ENCODE data around the gene SLC25A25.

Gene SLC25A25

GRCh38 chr9:128142061-128142460 lies 74.0 kb downstream of the SLC25A25 start:
- DNase-seq = no peak
- H3K27me3 ChIP-seq (ENCODE audit: insufficient read depth, low read length, poor library complexity) = no peaks in the 10 kb centered on the region
- H2BK15ac ChIP-seq (replicated peaks; ENCODE audit: low read depth) = no peak overlapping the region
- no peak overlapping the region for H3K23ac ChIP-seq (ENCODE audit: low read length)
- no peak overlapping the region for H3K9ac ChIP-seq (ENCODE audit: low read length)
- H3K18ac ChIP-seq (ENCODE audit: low read length) = no peak overlapping the region
- no peak overlapping the region for H3K4me2 ChIP-seq (ENCODE audit: low read length)
- no peak overlapping the region for H4K8ac ChIP-seq (ENCODE audit: low read depth, low read length)
- no peak overlapping the region for H3K4ac ChIP-seq (ENCODE audit: low read depth, low read length)
- no CpG with 5 or more reads among the region's 4 CpGs for WGBS (ENCODE audit: extremely low coverage, insufficient coverage, low lambda C conversion rate)
- no peaks in the 10 kb centered on the region for H3K79me1 ChIP-seq (ENCODE audit: low read length)
- no peak overlapping the region for H2AK5ac ChIP-seq (ENCODE audit: low read length)
- H4K5ac ChIP-seq (ENCODE audit: low read length) = no peak overlapping the region
- H3K27ac ChIP-seq (ENCODE audit: low read depth, low read length) = no peak overlapping the region
- no peak overlapping the region for H3K56ac ChIP-seq (ENCODE audit: low read length)
- no peaks in the 10 kb centered on the region for H3K36me3 ChIP-seq (ENCODE audit: control insufficient read depth, insufficient read depth, low read length)
- H3K79me2 ChIP-seq (ENCODE audit: control insufficient read depth, insufficient read depth, low read length) = no peaks in the 10 kb centered on the region
- H2BK120ac ChIP-seq (ENCODE audit: low read depth, low read length) = no peak overlapping the region
- no peaks in the 10 kb centered on the region for H3K4me1 ChIP-seq (ENCODE audit: control insufficient read depth, low read depth, low read length)
- H3K4me3 ChIP-seq (ENCODE audit: low read length) = no peak overlapping the region
- no peak overlapping the region for H2BK5ac ChIP-seq (ENCODE audit: low read length)

- H3K36me3 ChIP-seq (ENCODE audit: control insufficient read depth, insufficient read depth, low read length) = no peaks in the 10 kb centered on the region
- no peak overlapping the region for H4K8ac ChIP-seq (ENCODE audit: low read depth, low read length)
- DNase-seq = no peak
- no peak overlapping the region for H3K18ac ChIP-seq (ENCODE audit: low read length)
- no peak overlapping the region for H2BK5ac ChIP-seq (ENCODE audit: low read length)
- no peak overlapping the region for H3K4me3 ChIP-seq (ENCODE audit: low read length)
- H3K4me2 ChIP-seq (ENCODE audit: low read length) = no peak overlapping the region
- H3K4me1 ChIP-seq (ENCODE audit: control insufficient read depth, low read depth, low read length) = no peaks in the 10 kb centered on the region
- H3K79me1 ChIP-seq (ENCODE audit: low read length) = no peaks in the 10 kb centered on the region
- no peak overlapping the region for H3K23ac ChIP-seq (ENCODE audit: low read length)
- no peak overlapping the region for H3K4ac ChIP-seq (ENCODE audit: low read depth, low read length)
- no peak overlapping the region for H2BK120ac ChIP-seq (ENCODE audit: low read depth, low read length)
- no peak overlapping the region for H2BK15ac ChIP-seq (replicated peaks; ENCODE audit: low read depth)
- H3K27ac ChIP-seq (ENCODE audit: low read depth, low read length) = no peak overlapping the region
- H4K5ac ChIP-seq (ENCODE audit: low read length) = no peak overlapping the region
- no peaks in the 10 kb centered on the region for H3K79me2 ChIP-seq (ENCODE audit: control insufficient read depth, insufficient read depth, low read length)
- H3K9ac ChIP-seq (ENCODE audit: low read length) = no peak overlapping the region
- WGBS (ENCODE audit: extremely low coverage, insufficient coverage, low lambda C conversion rate) = no CpG with 5 or more reads among the region's 2 CpGs
- H2AK5ac ChIP-seq (ENCODE audit: low read length) = no peak overlapping the region
- no peak overlapping the region for H3K56ac ChIP-seq (ENCODE audit: low read length)
- H3K27me3 ChIP-seq (ENCODE audit: insufficient read depth, low read length, poor library complexity) = no peaks in the 10 kb centered on the region
Observed at GRCh38 chr9:128142596-128142995, 74.6 kb downstream of the SLC25A25 start.

GRCh38 chr9:128143525-128144238 lies 75.7 kb downstream of the SLC25A25 start:
- Histone ChIP-seq H3K56ac (ENCODE audit: low read length) (no peak overlapping the region), H3K4me3 (ENCODE audit: low read length) (no peak overlapping the region), H2BK120ac (ENCODE audit: low read depth, low read length) (no peak overlapping the region), H4K5ac (ENCODE audit: low read length) (no peak overlapping the region), H3K4ac (ENCODE audit: low read depth, low read length) (no peak overlapping the region), H4K8ac (ENCODE audit: low read depth, low read length) (no peak overlapping the region), H3K79me2 (ENCODE audit: control insufficient read depth, insufficient read depth, low read length) (no peaks in the 10 kb centered on the region), H3K36me3 (ENCODE audit: control insufficient read depth, insufficient read depth, low read length) (no peaks in the 10 kb centered on the region), H3K23ac (ENCODE audit: low read length) (no peak overlapping the region), H3K27ac (ENCODE audit: low read depth, low read length) (no peak overlapping the region), H3K4me2 (ENCODE audit: low read length) (no peak overlapping the region), H2AK5ac (ENCODE audit: low read length) (no peak overlapping the region), H3K9ac (ENCODE audit: low read length) (no peak overlapping the region), H3K18ac (ENCODE audit: low read length) (no peak overlapping the region), H2BK15ac (replicated peaks; ENCODE audit: low read depth) (no peak overlapping the region), H3K4me1 (ENCODE audit: control insufficient read depth, low read depth, low read length) (no peaks in the 10 kb centered on the region), H2BK5ac (ENCODE audit: low read length) (no peak overlapping the region), H3K79me1 (ENCODE audit: low read length) (no peaks in the 10 kb centered on the region), H3K27me3 (ENCODE audit: insufficient read depth, low read length, poor library complexity) (no peaks in the 10 kb centered on the region)
- no CpG with 5 or more reads among the region's 8 CpGs for whole genome bisulfite sequencing (ENCODE audit: extremely low coverage, insufficient coverage, low lambda C conversion rate)
- DNase-seq = no peak

GRCh38 chr9:128144239-128145181 lies 76.5 kb downstream of the SLC25A25 start:
- no peak for DNase-seq
- Histone ChIP-seq H2BK5ac (ENCODE audit: low read length) (no peak overlapping the region), H3K36me3 (ENCODE audit: control insufficient read depth, insufficient read depth, low read length) (no peaks in the 10 kb centered on the region), H3K27ac (ENCODE audit: low read depth, low read length) (no peak overlapping the region), H3K23ac (ENCODE audit: low read length) (no peak overlapping the region), H3K79me1 (ENCODE audit: low read length) (no peaks in the 10 kb centered on the region), H3K4me2 (ENCODE audit: low read length) (no peak overlapping the region), H3K4ac (ENCODE audit: low read depth, low read length) (no peak overlapping the region), H3K79me2 (ENCODE audit: control insufficient read depth, insufficient read depth, low read length) (no peaks in the 10 kb centered on the region), H3K18ac (ENCODE audit: low read length) (no peak overlapping the region), H3K9ac (ENCODE audit: low read length) (no peak overlapping the region), H3K4me1 (ENCODE audit: control insufficient read depth, low read depth, low read length) (no peaks in the 10 kb centered on the region), H2BK120ac (ENCODE audit: low read depth, low read length) (no peak overlapping the region), H3K56ac (ENCODE audit: low read length) (no peak overlapping the region), H4K5ac (ENCODE audit: low read length) (no peak overlapping the region), H4K8ac (ENCODE audit: low read depth, low read length) (no peak overlapping the region), H3K27me3 (ENCODE audit: insufficient read depth, low read length, poor library complexity) (no peaks in the 10 kb centered on the region), H2BK15ac (replicated peaks; ENCODE audit: low read depth) (no peak overlapping the region), H2AK5ac (ENCODE audit: low read length) (no peak overlapping the region), H3K4me3 (ENCODE audit: low read length) (no peak overlapping the region)
- WGBS (ENCODE audit: extremely low coverage, insufficient coverage, low lambda C conversion rate) = no CpG with 5 or more reads among the region's 22 CpGs

GRCh38 chr9:128145536-128145935 lies 77.5 kb downstream of the SLC25A25 start:
- Histone ChIP-seq H3K36me3 (ENCODE audit: control insufficient read depth, insufficient read depth, low read length) (no peaks in the 10 kb centered on the region), H3K27ac (ENCODE audit: low read depth, low read length) (no peak overlapping the region), H3K23ac (ENCODE audit: low read length) (no peak overlapping the region), H3K18ac (ENCODE audit: low read length) (no peak overlapping the region), H4K5ac (ENCODE audit: low read length) (no peak overlapping the region), H3K4me2 (ENCODE audit: low read length) (no peak overlapping the region), H3K79me2 (ENCODE audit: control insufficient read depth, insufficient read depth, low read length) (no peaks in the 10 kb centered on the region), H3K9ac (ENCODE audit: low read length) (no peak overlapping the region), H4K8ac (ENCODE audit: low read depth, low read length) (no peak overlapping the region), H3K56ac (ENCODE audit: low read length) (no peak overlapping the region), H2BK15ac (replicated peaks; ENCODE audit: low read depth) (no peak overlapping the region), H3K4ac (ENCODE audit: low read depth, low read length) (no peak overlapping the region), H2BK5ac (ENCODE audit: low read length) (no peak overlapping the region), H3K4me1 (ENCODE audit: control insufficient read depth, low read depth, low read length) (no peaks in the 10 kb centered on the region), H3K27me3 (ENCODE audit: insufficient read depth, low read length, poor library complexity) (no peaks in the 10 kb centered on the region), H2AK5ac (ENCODE audit: low read length) (no peak overlapping the region), H3K4me3 (ENCODE audit: low read length) (no peak overlapping the region), H2BK120ac (ENCODE audit: low read depth, low read length) (no peak overlapping the region), H3K79me1 (ENCODE audit: low read length) (no peaks in the 10 kb centered on the region)
- no peak for DNase-seq
- no CpG with 5 or more reads among the region's 8 CpGs for WGBS (ENCODE audit: extremely low coverage, insufficient coverage, low lambda C conversion rate)
